NCI-H524 treated with DMSO at 0.1 percent for 48 hours (cell line): ENCODE results near the gene FGF1.
A peak's percentile ranks its signal among the peaks of the same experiment; 100 is the strongest.

ENCODE experiments used
- DNase-seq: peaks from one replicate; lab custom pipeline; 2025; lab: John Stamatoyannopoulos, UW

Gene FGF1

GRCh38 chr5:142642427-142642826 is 43.5 kb downstream of the FGF1 start:
- DNase-seq, result no peak

DNA sequence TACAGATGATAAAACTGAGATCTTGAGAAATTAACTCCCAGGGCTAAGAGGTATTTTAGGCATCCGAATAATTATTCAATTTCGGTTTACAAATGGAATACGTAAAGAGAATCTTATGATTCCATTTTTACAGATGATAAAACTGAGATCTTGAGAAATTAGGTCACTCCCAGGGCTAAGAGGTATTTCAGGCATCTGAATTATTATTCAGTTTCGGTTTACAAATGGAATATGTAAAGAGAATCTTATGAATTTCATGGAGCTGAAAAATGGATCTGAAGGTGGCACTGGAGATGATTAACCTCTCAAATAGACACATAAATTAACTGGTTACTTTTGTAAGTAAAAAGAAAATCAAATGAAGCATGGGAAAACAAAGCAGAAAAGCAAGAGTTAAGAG is 44.2 kb downstream of the FGF1 start:
- no peak for DNase-seq

DNA sequence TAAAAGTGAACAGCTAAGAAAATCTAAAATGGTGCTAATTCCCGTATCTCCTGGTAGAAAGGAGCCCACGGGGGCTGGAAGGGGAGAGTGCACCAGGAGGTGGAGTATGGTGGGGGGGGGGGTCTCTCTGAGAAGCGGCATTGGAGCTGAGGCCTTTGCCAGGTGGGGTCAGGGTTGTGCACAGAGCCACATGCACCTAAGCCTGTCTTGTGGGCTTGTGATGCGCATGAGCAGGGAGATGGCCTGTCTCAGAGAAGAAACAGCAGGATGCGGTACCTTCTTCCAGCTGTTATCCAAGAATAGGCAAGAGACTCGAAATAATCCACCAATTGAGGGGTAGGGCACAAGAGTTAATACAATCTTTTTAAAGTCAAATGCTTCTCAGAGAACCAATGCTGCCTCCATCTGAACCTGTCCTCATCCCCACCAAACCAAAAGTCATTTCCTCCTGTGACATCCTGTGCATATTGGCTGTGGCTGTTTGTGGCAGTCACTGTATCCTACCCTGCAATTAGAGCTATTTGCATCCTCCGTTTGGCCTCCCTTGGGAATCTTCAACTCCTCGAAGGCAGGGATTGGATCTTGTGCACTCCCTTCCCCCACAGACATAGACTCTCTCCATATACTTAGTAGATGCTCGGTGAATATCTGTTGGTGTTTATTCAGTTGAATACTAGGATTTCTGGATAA is 45.4 kb downstream of the FGF1 start:
- DNase-seq, result no peak

DNA sequence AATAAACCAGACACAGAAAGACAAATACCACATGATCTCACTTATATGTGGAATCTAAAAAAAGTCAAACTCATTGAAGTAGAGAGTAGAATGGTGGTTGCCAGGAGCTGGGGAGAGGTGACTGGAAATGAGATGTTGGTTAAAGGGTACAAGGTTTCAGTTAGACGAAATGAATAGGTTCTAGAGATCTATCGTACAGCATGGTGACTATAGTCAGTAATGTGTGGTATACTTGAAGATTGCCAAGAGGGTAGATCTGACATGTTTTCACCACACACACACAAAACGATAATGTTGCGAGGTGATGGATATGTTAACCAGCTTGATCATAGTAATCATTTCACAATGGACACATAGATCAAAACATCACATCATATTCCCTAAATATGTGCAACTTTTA is 46.4 kb downstream of the FGF1 start:
- DNase-seq, result no peak

DNA sequence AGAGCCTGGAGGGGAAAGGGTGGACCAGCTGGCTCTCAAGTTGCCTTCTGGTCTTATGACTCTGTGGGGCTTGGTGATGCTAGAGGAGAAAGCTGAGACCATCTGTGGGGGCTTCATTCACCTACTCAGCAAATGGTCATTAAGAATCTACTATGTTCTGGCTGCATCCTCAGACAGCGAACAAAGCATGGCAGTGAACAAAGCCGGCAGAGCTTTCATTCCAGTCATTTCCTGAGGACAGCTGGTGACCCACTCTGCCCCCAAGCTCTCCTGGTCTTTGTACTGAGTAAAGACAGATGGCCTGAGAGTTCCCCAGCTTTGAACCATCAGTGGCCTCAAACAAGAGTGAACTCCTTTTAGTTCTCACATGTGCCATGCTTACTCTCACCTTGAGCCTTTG is 48.0 kb downstream of the FGF1 start:
- DNase-seq, result peak; percentile 57

- DNase-seq, result no peak
These were observed 49.1 kb downstream of the FGF1 start for GRCh38 chr5:142636698-142637324.

DNA sequence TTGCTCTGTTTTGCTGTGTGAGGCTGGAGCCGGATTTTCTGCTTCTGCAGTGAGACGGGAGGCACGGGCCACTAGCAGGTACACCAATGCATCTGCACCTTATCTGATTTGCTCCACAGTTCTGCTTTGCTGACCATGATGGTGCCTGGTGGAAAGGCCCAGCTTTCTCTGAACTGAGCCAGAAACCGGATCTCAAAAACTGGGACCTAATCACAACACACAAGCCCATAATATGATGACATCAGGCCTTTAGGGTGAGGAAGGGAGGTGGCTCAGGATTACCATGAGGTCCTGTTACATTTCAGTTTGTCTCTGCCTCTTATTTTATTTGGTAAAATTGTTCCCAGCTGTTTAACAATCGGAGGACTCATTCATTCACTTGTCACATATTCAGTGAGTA is 49.8 kb downstream of the FGF1 start:
- DNase-seq, result no peak

DNA sequence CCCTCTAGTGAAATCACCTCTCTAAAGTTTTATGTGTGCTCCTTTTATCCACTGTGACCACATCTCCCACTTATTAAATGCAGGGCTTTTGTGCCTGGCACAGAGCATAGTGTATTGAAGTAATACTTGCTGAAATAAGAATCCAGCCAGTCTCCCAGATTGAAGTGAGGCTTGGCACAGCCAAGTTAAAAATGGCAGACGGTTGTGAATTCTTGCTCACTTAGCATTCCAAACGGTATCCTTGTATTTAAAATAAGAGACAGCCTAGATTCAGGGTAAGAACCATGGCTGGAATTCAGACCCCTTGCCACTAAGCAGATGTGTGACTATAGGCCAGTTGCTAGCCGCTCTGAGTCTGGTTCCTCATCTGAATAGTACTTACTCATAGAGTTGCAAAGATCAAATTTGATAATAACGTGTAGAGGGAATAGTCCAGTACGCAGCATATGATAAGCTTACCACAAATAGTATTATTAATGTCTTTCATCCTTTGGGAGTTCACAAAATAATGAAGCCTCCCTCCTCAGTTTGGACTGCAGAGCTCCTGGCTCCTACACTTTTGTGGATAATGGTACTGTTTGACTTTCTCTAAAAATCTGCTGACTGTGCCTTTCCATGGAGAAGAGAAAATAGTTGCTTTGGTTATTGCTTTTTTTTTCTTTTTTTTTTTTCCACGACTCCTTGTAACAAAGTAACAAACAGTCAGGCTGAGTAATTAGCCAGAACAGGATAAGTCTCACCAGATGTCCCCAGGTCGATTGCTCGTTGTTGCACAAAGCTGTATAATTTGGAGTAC is 51.5 kb downstream of the FGF1 start:
- no peak for DNase-seq

GRCh38 chr5:142630927-142631539 is 54.9 kb downstream of the FGF1 start:
- no peak for DNase-seq

DNA sequence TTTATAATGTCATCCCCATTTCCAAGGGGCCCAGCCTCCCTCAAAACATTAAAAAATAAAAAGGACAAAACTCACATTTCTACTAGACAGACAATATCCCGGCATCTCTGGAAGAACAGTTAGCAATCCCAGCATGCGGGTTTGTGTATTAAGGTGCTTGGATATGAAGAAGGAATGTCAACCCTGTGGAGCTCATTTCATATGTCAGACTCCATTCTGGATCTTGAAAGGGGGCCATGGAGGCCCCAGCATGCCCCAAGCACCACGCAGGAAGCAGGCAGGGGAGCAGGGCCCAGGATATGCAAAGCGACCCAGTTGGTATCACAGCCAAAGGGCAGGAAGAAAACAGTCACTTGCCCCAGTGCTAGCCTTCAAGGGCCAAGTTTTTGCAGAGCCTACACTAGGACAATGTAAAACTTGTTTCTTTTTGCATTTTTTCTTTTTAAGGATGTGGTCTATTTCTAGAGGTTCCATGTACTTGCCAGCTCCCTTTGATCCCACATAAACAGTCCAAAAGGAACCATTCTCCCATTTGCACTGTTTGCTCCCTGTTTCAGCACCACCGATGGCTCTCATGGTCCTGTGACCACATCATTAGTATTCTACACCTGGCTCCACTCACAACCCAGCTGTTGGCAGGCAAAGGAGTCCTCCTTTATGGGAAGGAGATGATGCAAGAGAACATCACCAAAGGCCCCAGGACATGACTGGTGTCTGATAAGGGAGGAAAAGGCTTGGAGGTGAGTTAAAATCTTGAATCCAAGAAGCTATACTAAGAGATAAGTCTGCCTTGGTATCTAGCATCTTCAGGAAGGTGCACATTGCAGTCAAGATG is 58.3 kb downstream of the FGF1 start:
- DNase-seq, result no peak

DNA sequence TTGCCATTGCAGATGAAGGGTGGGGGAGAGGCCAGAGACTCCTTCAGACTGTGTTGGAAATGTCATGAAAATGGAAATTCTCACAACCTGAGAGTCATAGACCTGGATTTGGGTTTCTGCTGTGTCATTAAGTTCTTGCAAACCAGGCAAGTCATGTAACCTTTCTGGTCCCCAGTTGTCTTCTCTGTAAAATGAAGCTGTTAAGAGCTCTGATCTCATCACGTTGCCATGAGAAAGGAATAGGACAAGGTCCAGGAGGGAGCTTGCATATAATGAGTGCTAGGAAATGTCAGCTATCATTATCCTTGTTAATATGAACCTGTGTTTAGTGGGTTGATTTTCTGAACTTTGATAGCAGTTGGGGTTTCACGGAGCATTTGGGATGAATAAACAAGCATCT is 59.1 kb downstream of the FGF1 start:
- no peak for DNase-seq

DNA sequence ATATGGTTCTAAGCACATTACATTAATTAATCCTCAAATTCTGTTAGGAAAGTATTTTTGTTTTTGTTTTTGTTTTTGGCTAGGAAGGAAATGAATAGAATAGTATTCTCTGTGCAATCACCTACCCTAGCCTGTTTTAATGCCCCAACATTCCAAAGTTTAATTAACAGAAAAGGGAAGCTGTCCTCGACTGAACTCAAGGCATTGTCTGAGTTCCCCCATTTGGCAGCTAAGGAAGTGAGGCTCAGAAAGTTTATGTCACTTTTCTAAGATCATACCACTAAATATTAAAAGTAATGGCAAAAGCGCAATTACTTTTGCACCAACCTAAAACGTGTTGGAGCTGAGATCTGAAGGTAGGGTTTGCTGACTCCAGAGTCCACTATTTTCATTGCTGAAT is 59.8 kb downstream of the FGF1 start:
- no peak for DNase-seq

- no peak for DNase-seq
These were observed 64.7 kb downstream of the FGF1 start for GRCh38 chr5:142621227-142621626.

- no peak for DNase-seq
These were observed 66.1 kb downstream of the FGF1 start for GRCh38 chr5:142619815-142620214.

DNA sequence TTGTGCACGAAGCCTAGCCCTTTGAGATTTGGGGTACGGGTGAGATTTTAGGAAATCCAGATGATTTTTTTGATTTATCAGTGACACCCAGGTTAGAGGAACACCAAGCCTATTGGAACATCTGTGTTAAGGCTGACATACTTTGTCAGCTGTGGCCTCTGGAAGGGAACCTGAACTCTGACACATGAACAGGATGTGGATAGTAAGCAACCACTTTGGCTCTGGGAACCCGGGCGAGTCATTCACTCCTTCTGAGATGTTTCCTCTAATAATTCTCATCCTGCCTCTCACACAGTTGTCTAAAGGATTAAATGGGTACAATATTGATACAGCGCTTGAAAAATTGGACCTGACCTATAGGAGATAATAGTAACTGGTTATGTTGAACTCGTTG is 67.8 kb downstream of the FGF1 start:
- DNase-seq, result no peak

DNA sequence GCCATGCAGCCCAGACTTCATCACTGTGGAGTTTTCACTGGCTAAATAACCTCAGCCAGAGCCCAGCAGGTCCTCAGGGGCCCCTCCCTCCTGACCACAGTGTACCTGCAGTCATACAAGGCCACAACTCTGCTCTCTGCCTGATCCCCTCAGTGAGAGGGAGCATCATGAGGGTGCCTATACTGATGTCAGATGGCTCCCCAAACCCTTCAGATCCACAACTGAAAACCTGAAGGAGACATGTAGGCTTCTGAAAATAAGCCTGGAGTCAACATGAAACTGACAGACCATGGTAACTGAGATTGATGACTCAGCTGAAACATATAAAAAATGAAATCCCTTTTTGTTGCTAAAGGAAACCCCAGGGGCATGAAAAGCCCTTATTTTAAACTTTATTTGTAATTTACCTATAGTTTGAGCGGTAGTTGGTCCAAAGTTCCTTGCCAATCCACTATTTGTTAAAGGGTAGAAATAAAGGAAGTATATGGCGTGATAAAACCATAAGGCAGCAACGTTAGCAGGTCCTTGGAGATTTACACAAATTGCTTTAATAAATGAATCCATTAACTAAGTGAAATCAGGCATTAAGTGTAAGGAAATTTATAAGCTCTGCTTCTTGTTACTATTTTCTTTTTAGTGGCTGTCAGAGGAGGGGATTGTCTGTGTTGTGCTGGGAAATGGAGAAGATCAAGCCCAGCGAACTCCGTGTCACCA is 68.3 kb downstream of the FGF1 start:
- no peak for DNase-seq

GRCh38 chr5:142615948-142616347 is 69.9 kb downstream of the FGF1 start:
- DNase-seq, result no peak

DNA sequence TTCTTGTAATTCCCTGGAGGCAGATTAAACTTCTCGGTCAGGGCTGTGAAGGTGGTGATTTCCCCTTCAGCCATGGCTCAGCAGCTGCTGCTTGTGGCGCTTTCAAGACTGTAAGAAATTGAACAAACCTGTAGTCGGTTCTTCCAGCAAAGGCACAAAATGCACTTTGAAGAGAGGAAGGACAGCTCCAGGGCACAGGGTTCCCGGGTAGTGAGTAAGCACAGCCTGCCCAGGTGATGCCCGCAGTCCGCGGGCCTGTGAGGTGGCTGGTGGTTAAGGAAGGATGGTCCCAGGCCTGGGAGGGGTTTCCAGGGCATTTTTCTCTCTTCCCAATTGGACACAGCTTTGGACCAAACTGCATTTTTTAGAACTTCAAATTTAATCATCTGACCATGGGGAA is 71.8 kb downstream of the FGF1 start:
- DNase-seq, result no peak

DNA sequence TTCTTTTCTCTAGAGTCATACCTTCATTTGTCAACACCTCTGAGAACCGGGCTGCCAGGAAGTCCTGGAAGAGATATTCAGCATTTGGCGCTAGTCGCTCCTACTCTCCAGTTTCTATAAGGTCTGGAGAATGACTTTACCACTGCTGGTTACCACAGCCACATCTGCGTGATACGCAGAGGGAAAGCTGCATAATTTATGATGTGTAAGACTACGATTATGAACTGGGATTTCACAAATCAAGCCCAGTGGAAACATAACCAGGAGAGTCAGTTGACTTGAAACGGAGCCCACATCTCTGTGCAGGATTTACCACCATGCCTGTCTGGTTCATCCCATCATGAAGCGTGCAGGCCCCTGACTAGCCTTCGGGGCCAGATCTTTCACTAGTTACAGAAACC is 72.6 kb downstream of the FGF1 start:
- DNase-seq, result no peak

DNA sequence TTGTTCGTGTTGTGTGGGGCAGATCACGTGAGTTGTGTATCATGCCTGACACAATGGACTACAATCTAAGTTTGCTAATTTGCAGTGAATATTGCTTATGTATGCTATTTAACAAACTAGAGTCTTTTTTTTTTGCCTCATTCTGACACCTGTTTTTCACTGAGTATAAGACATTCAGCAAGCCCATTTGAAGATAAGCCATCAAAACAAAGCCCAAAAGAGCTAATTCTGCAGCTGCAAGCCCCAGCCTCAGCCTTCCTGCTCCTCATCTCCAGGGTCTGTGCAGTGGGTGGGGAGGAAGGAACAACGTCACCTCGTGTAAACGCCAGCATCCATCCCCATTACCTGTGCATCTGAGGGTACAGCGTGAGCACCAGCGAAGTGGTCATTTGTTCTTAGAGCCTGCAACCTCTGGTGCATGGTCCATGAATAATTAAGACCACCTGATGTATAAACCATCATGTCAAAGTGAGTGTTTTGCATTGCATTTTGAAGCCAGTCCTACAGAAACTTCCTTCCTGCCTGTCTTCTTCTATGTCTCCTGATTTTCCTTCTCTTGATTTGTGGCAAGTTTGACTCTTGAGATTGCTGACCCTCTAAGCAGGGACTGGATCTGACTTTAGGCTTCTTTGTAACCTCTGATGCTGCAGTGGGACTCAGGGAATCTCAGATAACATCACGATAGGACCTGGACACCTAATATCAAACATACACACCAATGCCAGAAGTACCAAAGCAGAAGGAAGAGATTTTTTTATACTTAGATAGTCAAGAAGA is 73.2 kb downstream of the FGF1 start:
- DNase-seq, result no peak

DNA sequence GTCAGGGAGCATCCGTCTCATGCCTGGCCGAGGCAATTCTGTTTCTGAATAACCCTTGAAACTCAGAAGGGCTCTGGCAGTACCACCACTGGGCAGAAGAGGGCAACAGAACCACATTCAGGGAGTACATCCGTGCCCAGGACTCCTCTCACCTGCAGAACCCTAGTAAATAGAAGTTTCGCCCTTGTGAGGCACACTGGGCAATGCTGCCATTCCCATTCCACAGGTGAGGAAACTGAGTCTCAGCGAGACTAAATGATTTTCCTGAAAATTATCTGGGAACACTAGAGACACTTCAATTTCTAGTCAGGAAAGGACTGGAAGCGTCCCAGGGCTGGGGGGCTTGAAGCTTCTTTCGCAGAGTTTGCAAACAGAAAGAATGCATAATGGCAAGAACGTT is 74.7 kb downstream of the FGF1 start:
- no peak for DNase-seq
